Ectodermal cell (in vitro differentiated cells): Measurements from ENCODE around the gene INPP5A.

Source experiments
- H3K27ac ChIP-seq: 2 replicates; pipeline ENCODE4 v1.7.0; 2013; ENCODE audit warnings: mild to moderate bottlenecking, low read depth, low read length; ENCODE audit not compliant: insufficient read depth, poor library complexity, severe bottlenecking
- H3K27me3 ChIP-seq: 2 replicates; pipeline ENCODE4 v1.7.0; 2013; ENCODE audit warnings: mild to moderate bottlenecking, low read length; ENCODE audit not compliant: insufficient read depth, control insufficient read depth, poor library complexity, severe bottlenecking
- H3K36me3 ChIP-seq: one replicate; pipeline ENCODE4 v1.7.0; 2013; ENCODE audit warnings: low read length; ENCODE audit not compliant: control insufficient read depth, insufficient read depth
- H3K4me1 ChIP-seq: one replicate; pipeline ENCODE4 v1.7.0; 2013; ENCODE audit warnings: low read length; ENCODE audit not compliant: control insufficient read depth, insufficient read depth
- H3K4me3 ChIP-seq: 2 replicates; pipeline ENCODE4 v1.7.0; 2013; ENCODE audit warnings: low read depth, low read length, control low read depth; ENCODE audit not compliant: insufficient read depth
- H3K9me3 ChIP-seq: 2 replicates; pipeline ENCODE4 v1.7.0; 2013; ENCODE audit warnings: mild to moderate bottlenecking, low read length, moderate library complexity; ENCODE audit not compliant: control insufficient read depth
- WGBS, 2 experiments: methylation state at CpG; one replicate each; pipeline ENCODE4 v1.1.7; 2013; ENCODE audit warnings: missing lambda C conversion rate in 2 of 2; 5-methylcytosine and 5-hydroxymethylcytosine counted together

Gene INPP5A

GRCh38 chr10:132575320-132576201 is 38.0 kb downstream of the INPP5A start:
- Histone ChIP-seq H3K9me3 (no peaks in the 10 kb centered on the region), H3K4me1 (peaks cover 34% of the 10 kb centered on the region), H3K4me3 (no peak overlapping the region), H3K27me3 (no peaks in the 10 kb centered on the region), H3K27ac (no peak overlapping the region), H3K36me3 (no peaks in the 10 kb centered on the region)
- WGBS, 2 experiments = 85 to 88% methylated on average over 21 of the region's 21 CpGs

GRCh38 chr10:132576671-132577349 is 39.2 kb downstream of the INPP5A start:
- 89 to 90% methylated on average over 19 of the region's 19 CpGs for WGBS, 2 experiments

GRCh38 chr10:132577350-132578003 is 39.9 kb downstream of the INPP5A start:
- no peak overlapping the region for H3K4me3 ChIP-seq
- peaks cover 19% of the 10 kb centered on the region for H3K4me1 ChIP-seq
- H3K36me3 ChIP-seq = no peaks in the 10 kb centered on the region
- H3K27me3 ChIP-seq = no peaks in the 10 kb centered on the region
- WGBS, 2 experiments = 91% methylated on average over 16 of the region's 16 CpGs
- H3K9me3 ChIP-seq = no peaks in the 10 kb centered on the region
- H3K27ac ChIP-seq = no peak overlapping the region

More at GRCh38 chr10:132576671-132577349, 39.2 kb downstream of the INPP5A start:
- Histone ChIP-seq H3K9me3 (no peaks in the 10 kb centered on the region), H3K27me3 (no peaks in the 10 kb centered on the region), H3K27ac (no peak overlapping the region), H3K4me1 (peaks cover 26% of the 10 kb centered on the region), H3K4me3 (no peak overlapping the region), H3K36me3 (no peaks in the 10 kb centered on the region)

- Histone ChIP-seq H3K9me3 (no peaks in the 10 kb centered on the region), H3K27me3 (no peaks in the 10 kb centered on the region), H3K36me3 (no peaks in the 10 kb centered on the region), H3K27ac (no peak overlapping the region), H3K4me1 (peaks cover 17% of the 10 kb centered on the region), H3K4me3 (no peak overlapping the region)
- WGBS, 2 experiments = 85 to 87% methylated on average over 19 of the region's 19 CpGs
Measured at GRCh38 chr10:132578287-132578951, 40.8 kb downstream of the INPP5A start.

GRCh38 chr10:132579027-132579859 is 41.7 kb downstream of the INPP5A start:
- peaks cover 14% of the 10 kb centered on the region for H3K4me1 ChIP-seq
- no peak overlapping the region for H3K4me3 ChIP-seq
- H3K27me3 ChIP-seq = no peaks in the 10 kb centered on the region
- H3K27ac ChIP-seq = no peak overlapping the region
- 64 to 67% methylated on average over 29 of the region's 29 CpGs for WGBS, 2 experiments
- H3K36me3 ChIP-seq = no peaks in the 10 kb centered on the region
- no peaks in the 10 kb centered on the region for H3K9me3 ChIP-seq

- Histone ChIP-seq H3K4me3 (no peak overlapping the region), H3K9me3 (no peaks in the 10 kb centered on the region), H3K27ac (no peak overlapping the region), H3K4me1 (peaks cover 8% of the 10 kb centered on the region), H3K27me3 (no peaks in the 10 kb centered on the region), H3K36me3 (no peaks in the 10 kb centered on the region)
- WGBS, 2 experiments = 90 to 92% methylated on average over 4 to 5 of the region's 5 CpGs
Measured at GRCh38 chr10:132580143-132580542, 42.6 kb downstream of the INPP5A start.

GRCh38 chr10:132580617-132581016 is 43.0 kb downstream of the INPP5A start:
- Histone ChIP-seq H3K9me3 (no peaks in the 10 kb centered on the region), H3K36me3 (no peaks in the 10 kb centered on the region)
- WGBS, 2 experiments = 91 to 95% methylated on average over 1 of the region's 1 CpG

GRCh38 chr10:132582137-132582536 is 44.5 kb downstream of the INPP5A start:
- H3K4me3 ChIP-seq = no peak overlapping the region
- no peaks in the 10 kb centered on the region for H3K9me3 ChIP-seq
- no peaks in the 10 kb centered on the region for H3K36me3 ChIP-seq
- H3K27ac ChIP-seq = no peak overlapping the region
- 93 to 94% methylated on average over 4 of the region's 4 CpGs for WGBS, 2 experiments
- H3K27me3 ChIP-seq = no peaks in the 10 kb centered on the region
- H3K4me1 ChIP-seq = peaks cover 6% of the 10 kb centered on the region

More at GRCh38 chr10:132580617-132581016, 43.0 kb downstream of the INPP5A start:
- no peak overlapping the region for H3K27ac ChIP-seq
- no peaks in the 10 kb centered on the region for H3K27me3 ChIP-seq
- peaks cover 6% of the 10 kb centered on the region for H3K4me1 ChIP-seq
- no peak overlapping the region for H3K4me3 ChIP-seq

- no peak overlapping the region for H3K4me3 ChIP-seq
- H3K4me1 ChIP-seq = peaks cover 6% of the 10 kb centered on the region
- H3K36me3 ChIP-seq = no peaks in the 10 kb centered on the region
- WGBS, 2 experiments = 93 to 97% methylated on average over 5 of the region's 5 CpGs
- H3K27me3 ChIP-seq = no peaks in the 10 kb centered on the region
- H3K27ac ChIP-seq = no peak overlapping the region
- no peaks in the 10 kb centered on the region for H3K9me3 ChIP-seq
Measured at GRCh38 chr10:132582771-132583170, 45.2 kb downstream of the INPP5A start.
